Chondrocyte (in vitro differentiated cells): Measurements from ENCODE around the gene GPC6. TPM values are rescaled to one million over a fixed set of nuclear protein-coding genes. Genes with fewer than 3 reads are reported as not detected.
"Not testable (repeated sequence)": the region's sequence is repeated elsewhere in the genome, so short reads cannot be mapped to it uniquely, and the experiment has no call there.

Source experiments
- DNase-seq: peaks from one replicate; pipeline ENCODE4 v3.0.0; 2021; ENCODE audit warnings: mixed read lengths, low spot score
- H3K27ac Mint-ChIP-seq: one replicate; pipeline ENCODE4 v1.8.0; 2021; ENCODE audit warnings: mild to moderate bottlenecking, moderate library complexity, mixed read lengths; ENCODE audit not compliant: unreplicated experiment
- H3K27me3 Mint-ChIP-seq: 2 replicates; pipeline ENCODE4 v1.8.0; 2021; ENCODE audit warnings: low read depth, mixed read lengths
- H3K36me3 Mint-ChIP-seq: 2 replicates; pipeline ENCODE4 v1.8.0; 2021; ENCODE audit warnings: low read depth, mixed read lengths
- H3K4me1 Mint-ChIP-seq: 2 replicates; pipeline ENCODE4 v1.8.0; 2021; ENCODE audit warnings: low read depth, mild to moderate bottlenecking, mixed read lengths
- H3K4me3 Mint-ChIP-seq: one replicate; pipeline ENCODE4 v1.8.0; 2021; ENCODE audit warnings: mild to moderate bottlenecking, moderate library complexity, mixed read lengths; ENCODE audit not compliant: unreplicated experiment
- H3K9me3 Mint-ChIP-seq: 2 replicates; pipeline ENCODE4 v1.8.0; 2021; ENCODE audit warnings: low read depth, mixed read lengths
- CTCF ChIP-seq: fragments of 200-600 bp; sonication (generic); IDR thresholded peaks from 2 replicates; pipeline ENCODE4 v1.5.0; 2021; ENCODE audit warnings: antibody characterized with exemption, mild to moderate bottlenecking, moderate library complexity
- total RNA-seq: library from RNA; stranded (reverse); gene quantifications from 3 replicates; pipeline ENCODE4 v1.2.1, GENCODE V29; 2021

Gene GPC6
- total RNA-seq, 1 donor from 2014 or later = 76.1 TPM

GRCh38 chr13:93309886-93310523, 83.4 kb downstream of the GPC6 start:
- no peak for TF ChIP-seq CTCF
- no peak for DNase-seq
- peaks cover 28% of the 10 kb centered on the region for H3K4me1 Mint-ChIP-seq
- no peaks in the 10 kb centered on the region for H3K36me3 Mint-ChIP-seq
- H3K27me3 Mint-ChIP-seq = no peaks in the 10 kb centered on the region
- peak overlapping the region; percentile 58 for H3K27ac Mint-ChIP-seq
- H3K9me3 Mint-ChIP-seq = no peaks in the 10 kb centered on the region
- no peak overlapping the region for H3K4me3 Mint-ChIP-seq

- no peak for DNase-seq
- Mint-ChIP-seq H3K4me1 (peaks cover 12% of the 10 kb centered on the region), H3K27ac (no peak overlapping the region), H3K36me3 (no peaks in the 10 kb centered on the region), H3K27me3 (no peaks in the 10 kb centered on the region), H3K9me3 (no peaks in the 10 kb centered on the region), H3K4me3 (no peak overlapping the region)
- TF ChIP-seq CTCF = no peak
Measured at GRCh38 chr13:93316841-93317240, 90.2 kb downstream of the GPC6 start.

- Mint-ChIP-seq H3K9me3 (peaks cover 5% of the 10 kb centered on the region), H3K4me1 (peaks cover 16% of the 10 kb centered on the region), H3K27ac (no peak overlapping the region), H3K36me3 (no peaks in the 10 kb centered on the region), H3K27me3 (no peaks in the 10 kb centered on the region), H3K4me3 (no peak overlapping the region)
- no peak for DNase-seq
- TF ChIP-seq CTCF = no peak
Measured at GRCh38 chr13:93318534-93319254, 92.1 kb downstream of the GPC6 start.

- Mint-ChIP-seq H3K9me3 (peaks cover 9% of the 10 kb centered on the region), H3K36me3 (no peaks in the 10 kb centered on the region), H3K4me3 (no peak overlapping the region), H3K27me3 (no peaks in the 10 kb centered on the region), H3K4me1 (peaks cover 18% of the 10 kb centered on the region), H3K27ac (peak overlapping the region; percentile 60)
- TF ChIP-seq CTCF = no peak
- DNase-seq = no peak
Measured at GRCh38 chr13:93320942-93321341, 94.3 kb downstream of the GPC6 start.

GRCh38 chr13:93323880-93324279, 97.3 kb downstream of the GPC6 start:
- not testable (repeated sequence) for H3K36me3 Mint-ChIP-seq, H3K9me3 Mint-ChIP-seq, H3K4me3 Mint-ChIP-seq, H3K27ac Mint-ChIP-seq, DNase-seq, H3K27me3 Mint-ChIP-seq
- H3K4me1 Mint-ChIP-seq = peaks cover 34% of the 10 kb centered on the region
